Neuronal stem cell (in vitro differentiated cells): ENCODE measurements around the gene PLA2G12A.
"Not testable (repeated sequence)": the region's sequence is repeated elsewhere in the genome, so short reads cannot be mapped to it uniquely, and the experiment has no call there.

ENCODE experiments used
- DNase-seq: peaks from one replicate; pipeline ENCODE4 v3.0.0-alpha.2; 2013; ENCODE audit warnings: low spot score
- H2AFZ ChIP-seq: one replicate; pipeline ENCODE4 v1.6.1; 2013; ENCODE audit warnings: mild to moderate bottlenecking, low read length, inconsistent platforms
- H2AK5ac ChIP-seq: 2 replicates; pipeline ENCODE4 v1.6.1; 2013; ENCODE audit warnings: low read depth, mild to moderate bottlenecking, inconsistent platforms, low read length, moderate library complexity, mixed read lengths
- H2BK120ac ChIP-seq: 2 replicates; pipeline ENCODE4 v1.6.1; 2013; ENCODE audit warnings: low read depth, mild to moderate bottlenecking, inconsistent platforms, low read length, moderate library complexity, mixed read lengths
- H2BK12ac ChIP-seq: one replicate; pipeline ENCODE4 v1.6.1; 2013; ENCODE audit warnings: low read length, inconsistent platforms
- H2BK15ac ChIP-seq: 2 replicates; pipeline ENCODE4 v1.6.1; 2013; ENCODE audit warnings: mild to moderate bottlenecking, low read length, inconsistent platforms, mixed read lengths
- H2BK5ac ChIP-seq: one replicate; pipeline ENCODE4 v1.6.1; 2013; ENCODE audit warnings: inconsistent platforms, mild to moderate bottlenecking, low read length, moderate library complexity
- H3K14ac ChIP-seq: one replicate; pipeline ENCODE4 v1.6.1; 2013; ENCODE audit warnings: low read length, inconsistent platforms
- H3K18ac ChIP-seq: 2 replicates; pipeline ENCODE4 v1.6.1; 2013; ENCODE audit warnings: low read length, inconsistent platforms
- H3K23ac ChIP-seq: 2 replicates; pipeline ENCODE4 v1.6.1; 2013; ENCODE audit warnings: low read depth, mild to moderate bottlenecking, mixed read lengths, low read length, inconsistent platforms; ENCODE audit not compliant: poor library complexity
- H3K27ac ChIP-seq: replicated peaks from 3 replicates; pipeline ENCODE4 v1.5.1; 2013; ENCODE audit warnings: low read length, inconsistent platforms
- H3K27me3 ChIP-seq, 3 experiments: 2 replicates each; pipeline ENCODE4 v1.6.1; 2013; ENCODE audit warnings: low read length in 3 of 3, mild to moderate bottlenecking in 2 of 3, inconsistent platforms in 1 of 3, low read depth in 1 of 3, mixed read lengths in 1 of 3, moderate library complexity in 1 of 3; ENCODE audit not compliant: control insufficient read depth in 3 of 3, insufficient read depth in 3 of 3
- H3K36me3 ChIP-seq, 2 donors: replicated peaks in 1 of 2; 2 replicates each; pipeline ENCODE4 v1.6.1; 2013; ENCODE audit warnings: low read length in 2 of 2; ENCODE audit not compliant: control insufficient read depth in 2 of 2, insufficient read depth in 2 of 2
- H3K4ac ChIP-seq: 2 replicates; pipeline ENCODE4 v1.6.1; 2013; ENCODE audit warnings: inconsistent platforms, mild to moderate bottlenecking, low read length, moderate library complexity
- H3K4me1 ChIP-seq, 2 donors: 1 replicate in 1 of 2; 2 replicates in 1 of 2; pipeline ENCODE4 v1.6.1; 2013; ENCODE audit warnings: low read length in 2 of 2, low read depth in 1 of 2; ENCODE audit not compliant: control insufficient read depth in 2 of 2, insufficient read depth in 1 of 2
- H3K4me2 ChIP-seq: one replicate; pipeline ENCODE4 v1.6.1; 2013; ENCODE audit warnings: mild to moderate bottlenecking, low read length, inconsistent platforms; ENCODE audit not compliant: insufficient read depth, poor library complexity, severe bottlenecking
- H3K4me3 ChIP-seq, 2 donors: 2 replicates each; pipeline ENCODE4 v1.5.1; 2013; ENCODE audit warnings: low read length in 2 of 2, mild to moderate bottlenecking in 2 of 2, inconsistent platforms in 1 of 2, moderate library complexity in 1 of 2
- H3K79me1 ChIP-seq: one replicate; pipeline ENCODE4 v1.6.1; 2013; ENCODE audit warnings: low read depth, mild to moderate bottlenecking, inconsistent platforms, low read length, moderate library complexity
- H3K9ac ChIP-seq: one replicate; pipeline ENCODE4 v1.6.1; 2013; ENCODE audit warnings: mild to moderate bottlenecking, low read depth, low read length, inconsistent platforms; ENCODE audit not compliant: poor library complexity
- H3K9me3 ChIP-seq, 2 donors: replicated peaks in 1 of 2; 2 replicates each; pipeline versions ENCODE3 to v1.6.1; 2013; ENCODE audit warnings: low read length in 2 of 2, mild to moderate bottlenecking in 2 of 2, inconsistent platforms in 1 of 2, low read depth in 1 of 2, mixed read lengths in 1 of 2, moderate library complexity in 1 of 2; ENCODE audit not compliant: control insufficient read depth in 2 of 2, insufficient read depth in 1 of 2
- H4K8ac ChIP-seq: one replicate; pipeline ENCODE4 v1.6.1; 2013; ENCODE audit warnings: low read depth, mild to moderate bottlenecking, inconsistent platforms, low read length, moderate library complexity
- H4K91ac ChIP-seq: one replicate; pipeline ENCODE4 v1.6.1; 2013; ENCODE audit warnings: low read length, low read depth, mild to moderate bottlenecking, inconsistent platforms; ENCODE audit not compliant: poor library complexity
- WGBS, 2 donors: extraction: QIAGEN DNeasy Blood & Tissue Kit; methylation state at CpG; one replicate each; pipeline ENCODE4 v1.1.7; 2013; ENCODE audit warnings: missing lambda C conversion rate in 2 of 2, mixed read lengths in 1 of 2; ENCODE audit not compliant: insufficient read length in 2 of 2, insufficient replicate concordance in 1 of 2; ENCODE audit errors: extremely low coverage in 2 of 2; 5-methylcytosine and 5-hydroxymethylcytosine counted together

The PLA2G12A gene

GRCh38 chr4:109678472-109678871 is 51.4 kb downstream of the PLA2G12A start:
- H4K8ac ChIP-seq, H3K4me3 ChIP-seq, H3K4me1 ChIP-seq, H3K27me3 ChIP-seq, H3K14ac ChIP-seq, H4K91ac ChIP-seq, H3K18ac ChIP-seq, H2BK12ac ChIP-seq, H3K9ac ChIP-seq, H2BK15ac ChIP-seq, H3K23ac ChIP-seq, H2BK120ac ChIP-seq, H2AK5ac ChIP-seq, DNase-seq, H3K4me2 ChIP-seq, H3K27ac ChIP-seq, H3K79me1 ChIP-seq, H3K36me3 ChIP-seq, H2AFZ ChIP-seq, H2BK5ac ChIP-seq, H3K4ac ChIP-seq: not testable (repeated sequence)
- peaks cover 9 to 13% of the 10 kb centered on the region in 2 donors for H3K9me3 ChIP-seq
- no CpG with 5 or more reads among the region's 28 CpGs for WGBS, 2 donors

- Histone ChIP-seq H4K91ac (no peak overlapping the region), H2BK5ac (no peak overlapping the region), H3K36me3 (peaks cover 0 to 3% of the 10 kb centered on the region in 2 donors), H3K9me3 (peaks cover 9 to 13% of the 10 kb centered on the region in 2 donors), H2BK15ac (no peak overlapping the region), H2AFZ (no peak overlapping the region), H3K79me1 (peaks cover 1% of the 10 kb centered on the region), H3K4ac (no peak overlapping the region), H3K9ac (no peak overlapping the region), H2AK5ac (no peak overlapping the region), H3K23ac (no peak overlapping the region), H3K27me3 (no peaks in the 10 kb centered on the region), H3K4me3 (no peak overlapping the region), H3K4me2 (no peak overlapping the region), H4K8ac (no peak overlapping the region), H2BK120ac (no peak overlapping the region), H3K18ac (no peak overlapping the region), H2BK12ac (no peak overlapping the region), H3K4me1 (no peaks in the 10 kb centered on the region), H3K14ac (no peak overlapping the region), H3K27ac (no peak overlapping the region)
- DNase-seq, result no peak
- WGBS, 2 donors, result no CpG with 5 or more reads among the region's 1 CpG
Measured at GRCh38 chr4:109676886-109677285, 53.0 kb downstream of the PLA2G12A start.

- H3K27me3 ChIP-seq, result no peaks in the 10 kb centered on the region
- no peak overlapping the region for H3K4ac ChIP-seq
- no peak overlapping the region for H3K18ac ChIP-seq
- no peak overlapping the region for H3K27ac ChIP-seq
- H2AK5ac ChIP-seq, result no peak overlapping the region
- H3K9me3 ChIP-seq, result peaks cover 9 to 23% of the 10 kb centered on the region in 2 donors
- no peak overlapping the region for H2BK12ac ChIP-seq
- no peak overlapping the region for H4K8ac ChIP-seq
- H4K91ac ChIP-seq, result no peak overlapping the region
- no peak overlapping the region for H3K9ac ChIP-seq
- no peak overlapping the region for H3K4me3 ChIP-seq
- H2BK5ac ChIP-seq, result no peak overlapping the region
- no CpG with 5 or more reads among the region's 1 CpG for WGBS, 2 donors
- peaks cover 0 to 3% of the 10 kb centered on the region in 2 donors for H3K36me3 ChIP-seq
- H2BK15ac ChIP-seq, result no peak overlapping the region
- no peak overlapping the region for H2BK120ac ChIP-seq
- H3K79me1 ChIP-seq, result peaks cover 1% of the 10 kb centered on the region
- no peak overlapping the region for H2AFZ ChIP-seq
- DNase-seq, result no peak
- no peak overlapping the region for H3K23ac ChIP-seq
- H3K4me2 ChIP-seq, result no peak overlapping the region
- no peaks in the 10 kb centered on the region for H3K4me1 ChIP-seq
- H3K14ac ChIP-seq, result no peak overlapping the region
Measured at GRCh38 chr4:109675843-109676242, 54.0 kb downstream of the PLA2G12A start.

- Histone ChIP-seq H3K23ac (no peak overlapping the region), H2AFZ (no peak overlapping the region), H3K18ac (no peak overlapping the region), H3K4ac (no peak overlapping the region), H2BK12ac (no peak overlapping the region), H3K27ac (no peak overlapping the region), H3K4me2 (no peak overlapping the region), H3K9ac (no peak overlapping the region), H3K4me1 (no peaks in the 10 kb centered on the region), H3K36me3 (peaks cover 0 to 3% of the 10 kb centered on the region in 2 donors), H3K79me1 (peaks cover 1% of the 10 kb centered on the region), H4K91ac (no peak overlapping the region), H3K14ac (no peak overlapping the region), H3K27me3 (no peaks in the 10 kb centered on the region), H2BK120ac (no peak overlapping the region), H2BK15ac (no peak overlapping the region), H2BK5ac (no peak overlapping the region), H2AK5ac (no peak overlapping the region), H3K4me3 (no peak overlapping the region), H4K8ac (no peak overlapping the region), H3K9me3 (peaks cover 6 to 18% of the 10 kb centered on the region in 2 donors)
- WGBS, 2 donors, result no CpG with 5 or more reads among the region's 3 CpGs
- no peak for DNase-seq
Measured at GRCh38 chr4:109675181-109675580, 54.7 kb downstream of the PLA2G12A start.
